IPS DF 4.7 (cell line): ENCODE results near the gene TEKT5.
"Not testable (repeated sequence)": the region's sequence is repeated elsewhere in the genome, so short reads cannot be mapped to it uniquely, and the experiment has no call there.

Source experiments
- DNase-seq: peaks from one replicate; pipeline ENCODE4 v3.0.0-alpha.2; 2013; ENCODE audit warnings: low spot score; ENCODE audit errors: extremely low read depth

TEKT5 gene

GRCh38 chr16:10685709-10686108 is 9.0 kb downstream of the TEKT5 start:
- no peak for DNase-seq

DNA sequence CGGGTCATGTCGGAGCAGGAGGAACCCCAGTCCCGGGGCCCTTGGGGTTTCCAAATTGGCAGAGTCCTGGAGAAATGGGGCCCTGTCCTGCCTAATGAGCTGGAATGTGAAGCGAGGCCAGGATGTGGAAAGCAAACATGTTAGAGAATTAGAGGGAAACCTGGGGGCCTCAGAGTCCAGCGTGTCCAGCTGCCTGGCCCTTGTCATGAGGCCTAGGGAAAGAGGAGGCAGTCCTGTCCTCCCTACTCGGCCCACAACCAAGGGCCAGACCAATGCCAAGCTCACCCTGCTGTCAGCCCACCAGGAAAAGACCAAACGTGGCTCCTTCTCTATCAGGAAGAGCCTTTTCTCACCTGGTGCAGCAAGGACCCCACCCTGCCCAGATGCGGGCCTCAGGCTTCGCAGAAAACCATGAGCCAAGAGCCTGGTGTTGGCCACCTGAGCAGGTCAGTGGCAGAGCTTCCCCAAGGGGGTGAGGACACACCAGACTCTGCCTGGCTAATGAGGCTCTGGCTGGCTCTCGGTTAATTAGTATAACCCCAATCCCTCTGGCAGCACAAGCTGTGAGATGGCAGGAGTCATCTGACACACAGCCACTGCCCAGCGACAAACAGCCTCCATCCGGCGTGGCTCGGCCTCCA is 10.1 kb downstream of the TEKT5 start:
- no peak for DNase-seq

- peak; percentile 14 for DNase-seq
These were observed 11.6 kb downstream of the TEKT5 start for GRCh38 chr16:10683170-10683569.

- no peak for DNase-seq
These were observed 12.1 kb downstream of the TEKT5 start for GRCh38 chr16:10682604-10683003.

DNA sequence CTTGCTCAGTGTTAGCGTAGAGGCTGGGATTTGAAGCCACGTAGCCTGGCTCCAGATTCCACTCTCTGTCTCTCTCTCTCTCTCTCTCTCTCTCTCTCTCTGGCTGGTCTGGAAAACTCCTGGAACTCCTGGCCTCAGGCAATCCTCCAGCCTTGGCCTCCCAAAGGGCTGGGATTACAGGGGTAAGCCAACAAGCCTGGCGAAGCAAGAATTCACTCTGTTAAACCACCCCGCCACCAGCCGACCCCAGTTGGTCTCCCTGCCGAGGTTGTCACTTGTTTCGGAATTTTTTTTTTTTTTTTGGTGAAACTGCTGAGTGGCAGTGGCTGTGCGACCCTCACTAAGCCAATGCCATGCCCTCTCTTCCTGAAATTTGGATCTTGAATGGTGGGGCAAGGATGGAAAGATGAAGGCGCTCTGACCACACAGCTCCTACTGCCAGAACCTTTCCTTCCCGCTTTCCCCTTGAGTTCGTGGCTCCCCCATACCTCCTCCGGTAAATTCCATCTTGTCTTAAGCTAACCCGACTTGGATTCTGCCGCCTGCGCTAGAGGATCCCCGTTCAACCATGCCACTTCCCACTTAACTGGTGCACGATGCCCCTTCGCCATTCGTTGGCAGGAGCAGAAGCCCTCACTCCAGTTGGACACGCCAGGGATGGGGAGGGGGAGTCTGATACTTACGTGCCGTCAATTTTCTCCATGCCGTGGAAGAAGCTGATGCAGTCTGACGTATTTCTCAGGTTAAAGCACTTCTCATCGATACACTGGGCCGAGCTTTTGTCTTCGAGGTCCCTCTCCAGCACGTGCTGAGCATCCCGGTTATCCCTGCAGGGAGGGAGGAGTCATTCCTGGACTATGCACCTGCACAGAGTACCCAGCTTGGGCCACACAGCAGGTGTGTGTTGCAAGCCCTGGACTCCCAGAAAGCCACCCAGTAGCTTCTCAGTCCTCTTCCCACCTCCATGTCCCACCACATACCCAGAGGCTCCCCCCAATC is 13.1 kb downstream of the TEKT5 start:
- DNase-seq: no peak

DNA sequence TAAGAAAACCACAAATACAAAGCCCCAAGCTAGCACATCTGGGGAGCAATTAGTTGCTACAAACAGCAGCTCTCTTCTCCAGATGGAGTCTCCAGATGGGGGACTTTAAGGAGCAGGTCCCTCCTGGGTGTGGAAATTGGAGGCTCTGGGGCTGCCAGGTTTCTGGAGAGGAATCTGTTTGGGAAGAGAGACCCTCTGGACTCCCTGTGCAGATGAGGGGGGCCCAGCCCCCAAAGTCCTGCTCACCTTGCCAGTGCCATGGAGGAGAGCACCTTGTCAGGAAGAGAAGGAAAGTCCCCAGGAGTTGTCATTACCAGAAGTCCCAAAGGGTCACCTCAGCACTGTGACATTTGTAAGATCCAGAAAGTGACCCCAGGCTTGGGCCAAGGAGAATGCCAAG is 14.8 kb downstream of the TEKT5 start:
- DNase-seq: no peak

GRCh38 chr16:10679441-10679840 is 15.3 kb downstream of the TEKT5 start:
- not testable (repeated sequence) for DNase-seq

DNA sequence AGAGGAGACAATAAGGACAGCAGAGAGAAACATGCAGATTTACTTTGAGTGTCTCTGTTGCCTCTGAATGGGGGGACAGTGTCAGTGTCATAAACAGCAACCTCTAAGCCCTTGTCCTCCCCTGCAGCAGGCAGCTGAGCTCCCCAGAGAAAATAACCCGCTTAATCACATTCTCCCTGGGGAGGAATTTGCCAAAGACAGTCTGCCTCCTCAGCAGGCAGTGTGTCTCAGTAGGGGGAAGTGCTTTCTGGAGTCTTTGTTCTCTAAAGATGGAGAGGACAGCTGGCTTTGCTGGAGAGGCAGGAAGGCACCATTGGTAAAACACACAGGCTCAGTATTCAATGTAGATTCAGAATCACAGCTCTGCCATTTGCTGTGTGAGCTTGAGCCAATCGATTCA is 16.1 kb downstream of the TEKT5 start:
- no peak for DNase-seq

GRCh38 chr16:10676284-10676683 is 18.4 kb downstream of the TEKT5 start:
- DNase-seq: no peak

DNA sequence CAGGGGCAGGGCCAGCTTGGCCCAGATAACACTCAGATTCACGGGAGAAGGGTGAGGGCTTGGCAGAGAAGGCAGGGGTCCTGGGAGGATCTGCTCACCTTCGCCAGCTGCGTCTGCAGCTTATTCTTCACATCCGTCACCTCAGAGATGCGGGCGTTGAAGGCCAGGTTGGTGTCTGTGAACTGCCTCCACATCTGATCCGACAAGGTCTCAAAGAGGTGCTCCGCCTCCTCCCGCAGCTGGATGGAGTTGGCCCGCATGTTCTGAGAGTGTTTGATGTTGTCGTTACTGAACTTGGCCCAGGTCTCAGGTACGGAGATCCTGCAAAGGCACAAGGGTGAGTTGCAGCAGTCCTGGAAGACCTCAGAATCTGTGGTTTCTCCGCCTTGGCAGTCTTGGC is 18.9 kb downstream of the TEKT5 start:
- no peak for DNase-seq

GRCh38 chr16:10675216-10675615 is 19.5 kb downstream of the TEKT5 start:
- no peak for DNase-seq

DNA sequence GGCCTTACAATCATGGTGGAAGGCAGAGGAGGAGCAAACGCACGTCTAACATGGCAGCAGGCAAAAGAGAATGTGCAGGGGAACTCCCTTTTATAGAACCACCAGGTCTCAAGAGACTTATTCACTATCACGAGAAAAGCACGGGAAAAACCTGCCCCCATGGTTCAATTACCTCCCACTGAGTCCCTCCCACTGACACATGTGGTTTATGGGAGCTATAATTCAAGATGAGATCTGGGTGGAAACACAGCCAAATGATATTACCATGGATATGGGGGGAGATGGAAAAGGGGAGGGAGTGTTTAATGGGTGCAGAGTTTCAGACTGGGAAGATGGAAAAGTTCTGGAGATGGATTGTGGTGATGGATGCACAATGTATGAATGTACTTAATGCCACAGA is 23.0 kb downstream of the TEKT5 start:
- no peak for DNase-seq

GRCh38 chr16:10669791-10670190 is 24.9 kb downstream of the TEKT5 start:
- no peak for DNase-seq

GRCh38 chr16:10668322-10669045 is 26.2 kb downstream of the TEKT5 start:
- DNase-seq: peak; percentile 51

- DNase-seq: no peak
These were observed 27.5 kb downstream of the TEKT5 start for GRCh38 chr16:10667239-10667638.

DNA sequence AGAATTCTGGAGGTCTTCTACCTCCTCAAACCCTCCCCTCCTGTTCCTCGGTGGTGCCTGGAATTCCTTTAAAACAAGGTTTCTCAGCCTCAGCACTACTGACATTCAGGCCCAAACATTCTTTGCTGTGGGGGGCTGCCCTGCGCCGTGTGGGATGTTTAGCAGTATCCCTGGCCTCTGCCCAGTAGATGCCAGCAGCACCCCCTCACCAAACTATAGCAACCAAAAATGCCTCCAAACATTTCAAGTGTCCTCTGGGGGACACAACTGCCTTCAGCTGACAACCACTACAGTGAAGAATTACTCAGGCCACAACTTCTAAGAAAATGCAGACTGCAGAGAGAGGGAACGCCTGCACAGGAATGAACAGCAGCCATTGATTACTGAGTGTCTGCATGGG is 28.4 kb downstream of the TEKT5 start:
- no peak for DNase-seq

- DNase-seq: no peak
These were observed 29.6 kb downstream of the TEKT5 start for GRCh38 chr16:10665166-10665565.

GRCh38 chr16:10664720-10665126 is 30.0 kb downstream of the TEKT5 start:
- DNase-seq: no peak

- no peak for DNase-seq
These were observed 31.0 kb downstream of the TEKT5 start for GRCh38 chr16:10663744-10664143.

DNA sequence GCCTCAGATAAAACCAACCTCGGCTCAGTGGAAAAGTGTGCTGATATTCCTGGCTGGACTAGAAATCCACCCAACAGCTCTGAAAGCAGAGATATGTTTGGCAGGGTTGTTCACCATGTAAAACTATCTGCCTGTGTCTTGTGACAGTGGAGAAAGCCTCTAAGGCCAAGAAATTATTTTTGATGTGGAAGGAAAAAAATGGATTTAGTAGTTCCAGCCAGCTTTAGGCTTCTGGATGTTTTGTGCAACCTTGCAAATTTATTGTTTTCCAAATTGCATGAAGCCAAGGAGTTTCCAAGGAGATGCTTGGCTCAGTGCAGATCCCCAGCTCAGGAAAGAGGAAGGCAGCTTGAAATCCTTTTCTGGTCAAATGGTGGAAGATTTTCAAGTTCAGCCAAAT is 31.6 kb downstream of the TEKT5 start:
- no peak for DNase-seq

DNA sequence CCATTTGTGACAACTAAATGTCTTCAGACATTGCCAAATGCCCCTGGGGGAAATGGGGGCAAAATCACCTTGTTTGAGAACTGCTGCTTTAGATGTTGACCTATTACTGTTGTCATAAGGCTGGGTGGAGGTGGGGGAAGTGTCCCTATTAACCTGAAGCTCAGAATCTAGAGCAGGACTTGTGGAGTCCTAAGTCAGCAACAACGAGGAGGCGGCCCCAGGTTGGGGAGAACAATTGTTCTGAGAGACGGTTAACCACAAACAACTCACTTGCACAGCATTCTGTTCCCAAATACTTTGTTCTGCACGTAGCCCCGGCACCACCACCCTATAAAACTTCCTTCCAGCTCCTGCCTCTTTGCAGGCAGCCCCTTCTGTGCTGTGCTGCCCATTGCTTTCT is 32.5 kb downstream of the TEKT5 start:
- no peak for DNase-seq

DNA sequence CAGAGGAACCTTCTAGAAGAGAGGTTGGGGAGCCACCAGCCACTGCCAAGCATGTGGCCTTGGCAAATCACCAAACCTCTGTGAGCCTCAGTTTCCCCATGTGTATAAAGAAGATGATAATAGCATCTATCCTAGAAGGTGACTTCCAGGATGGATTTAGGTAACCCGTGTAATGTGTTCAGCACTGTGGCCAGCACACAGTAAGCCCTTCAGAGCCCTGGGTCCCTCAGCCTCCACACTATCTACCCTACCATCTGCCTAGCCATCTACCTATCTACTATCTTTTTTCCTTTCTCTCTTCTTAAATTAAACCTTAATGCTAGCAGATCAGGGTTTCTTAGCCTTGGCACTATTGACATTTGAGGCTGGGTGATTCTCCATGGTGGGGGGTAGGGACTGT is 33.0 kb downstream of the TEKT5 start:
- no peak for DNase-seq
